ENCODE measurements around the gene THRA.

THRA gene

GRCh38 chr17:40113110-40113906 lies 50.5 kb downstream of the THRA start:
- ATAC-seq, result peak; percentile 76
- TF ChIP-seq ZC3H10 (CRISPR knock-in tag; IDR thresholded peaks at IDR 0.05) (no peak), ZNF565 (CRISPR knock-in tag; conservative IDR thresholded peaks at IDR 0.05; ENCODE audit: low read depth) (no peak), TCF4 (CRISPR knock-in tag; IDR thresholded peaks at IDR 0.05; ENCODE audit: borderline replicate concordance) (no peak), ZFP3 (CRISPR knock-in tag; IDR thresholded peaks at IDR 0.05) (no peak), ZNF70 (CRISPR knock-in tag; IDR thresholded peaks at IDR 0.05) (no peak), TOX (CRISPR knock-in tag; IDR thresholded peaks at IDR 0.05; ENCODE audit: borderline replicate concordance) (no peak), POU6F1 (CRISPR knock-in tag; IDR thresholded peaks at IDR 0.05; ENCODE audit: borderline replicate concordance, low read depth) (no peak)
- TF ChIP-seq, protein P1, sequence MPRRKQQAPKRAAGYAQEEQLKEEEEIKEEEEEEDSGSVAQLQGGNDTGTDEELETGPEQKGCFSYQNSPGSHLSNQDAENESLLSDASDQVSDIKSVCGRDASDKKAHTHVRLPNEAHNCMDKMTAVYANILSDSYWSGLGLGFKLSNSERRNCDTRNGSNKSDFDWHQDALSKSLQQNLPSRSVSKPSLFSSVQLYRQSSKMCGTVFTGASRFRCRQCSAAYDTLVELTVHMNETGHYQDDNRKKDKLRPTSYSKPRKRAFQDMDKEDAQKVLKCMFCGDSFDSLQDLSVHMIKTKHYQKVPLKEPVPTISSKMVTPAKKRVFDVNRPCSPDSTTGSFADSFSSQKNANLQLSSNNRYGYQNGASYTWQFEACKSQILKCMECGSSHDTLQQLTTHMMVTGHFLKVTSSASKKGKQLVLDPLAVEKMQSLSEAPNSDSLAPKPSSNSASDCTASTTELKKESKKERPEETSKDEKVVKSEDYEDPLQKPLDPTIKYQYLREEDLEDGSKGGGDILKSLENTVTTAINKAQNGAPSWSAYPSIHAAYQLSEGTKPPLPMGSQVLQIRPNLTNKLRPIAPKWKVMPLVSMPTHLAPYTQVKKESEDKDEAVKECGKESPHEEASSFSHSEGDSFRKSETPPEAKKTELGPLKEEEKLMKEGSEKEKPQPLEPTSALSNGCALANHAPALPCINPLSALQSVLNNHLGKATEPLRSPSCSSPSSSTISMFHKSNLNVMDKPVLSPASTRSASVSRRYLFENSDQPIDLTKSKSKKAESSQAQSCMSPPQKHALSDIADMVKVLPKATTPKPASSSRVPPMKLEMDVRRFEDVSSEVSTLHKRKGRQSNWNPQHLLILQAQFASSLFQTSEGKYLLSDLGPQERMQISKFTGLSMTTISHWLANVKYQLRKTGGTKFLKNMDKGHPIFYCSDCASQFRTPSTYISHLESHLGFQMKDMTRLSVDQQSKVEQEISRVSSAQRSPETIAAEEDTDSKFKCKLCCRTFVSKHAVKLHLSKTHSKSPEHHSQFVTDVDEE (CRISPR knock-in tag; IDR thresholded peaks at IDR 0.05), result peak; percentile 28; the same call in 1 of the 2 replicates
- TF ChIP-seq, protein P2, sequence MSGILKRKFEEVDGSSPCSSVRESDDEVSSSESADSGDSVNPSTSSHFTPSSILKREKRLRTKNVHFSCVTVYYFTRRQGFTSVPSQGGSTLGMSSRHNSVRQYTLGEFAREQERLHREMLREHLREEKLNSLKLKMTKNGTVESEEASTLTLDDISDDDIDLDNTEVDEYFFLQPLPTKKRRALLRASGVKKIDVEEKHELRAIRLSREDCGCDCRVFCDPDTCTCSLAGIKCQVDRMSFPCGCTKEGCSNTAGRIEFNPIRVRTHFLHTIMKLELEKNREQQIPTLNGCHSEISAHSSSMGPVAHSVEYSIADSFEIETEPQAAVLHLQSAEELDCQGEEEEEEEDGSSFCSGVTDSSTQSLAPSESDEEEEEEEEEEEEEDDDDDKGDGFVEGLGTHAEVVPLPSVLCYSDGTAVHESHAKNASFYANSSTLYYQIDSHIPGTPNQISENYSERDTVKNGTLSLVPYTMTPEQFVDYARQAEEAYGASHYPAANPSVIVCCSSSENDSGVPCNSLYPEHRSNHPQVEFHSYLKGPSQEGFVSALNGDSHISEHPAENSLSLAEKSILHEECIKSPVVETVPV (CRISPR knock-in tag; IDR thresholded peaks at IDR 0.05), result no peak

DNA sequence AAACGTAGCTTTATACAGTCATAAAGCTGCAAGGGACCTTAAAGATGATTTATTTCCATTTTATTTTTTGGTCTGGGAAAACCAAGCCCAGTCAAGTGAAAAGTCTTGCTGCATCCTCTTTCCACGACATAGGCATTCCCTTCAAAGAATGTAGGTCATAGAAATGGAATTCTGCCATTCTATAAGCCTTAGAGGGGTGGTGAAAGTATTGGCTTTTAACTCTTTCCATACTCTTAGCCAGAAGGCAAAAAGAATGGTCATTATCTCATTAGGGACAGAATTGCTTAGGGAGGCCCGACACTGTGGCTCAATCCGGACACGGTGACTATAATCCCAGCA lies 51.1 kb downstream of the THRA start:
- TF ChIP-seq ZNF70 (CRISPR knock-in tag; IDR thresholded peaks at IDR 0.05), result no peak
- no peak for TF ChIP-seq POU6F1 (CRISPR knock-in tag; IDR thresholded peaks at IDR 0.05; ENCODE audit: borderline replicate concordance, low read depth)
- TF ChIP-seq ZFP3 (CRISPR knock-in tag; IDR thresholded peaks at IDR 0.05), result no peak
- TF ChIP-seq GLIS3 (CRISPR knock-in tag; IDR thresholded peaks at IDR 0.05), result no peak
- TF ChIP-seq ARNTL (CRISPR knock-in tag; IDR thresholded peaks at IDR 0.05; ENCODE audit: borderline replicate concordance, low read depth), result no peak
- TF ChIP-seq ZNF8 (CRISPR knock-in tag; IDR thresholded peaks at IDR 0.05), result no peak
- no peak for TF ChIP-seq ZNF565 (CRISPR knock-in tag; conservative IDR thresholded peaks at IDR 0.05; ENCODE audit: low read depth)
- TF ChIP-seq TOX (CRISPR knock-in tag; IDR thresholded peaks at IDR 0.05; ENCODE audit: borderline replicate concordance), result no peak
- TF ChIP-seq ESRRG (CRISPR knock-in tag; IDR thresholded peaks at IDR 0.05), result no peak
- TF ChIP-seq, protein P2 (CRISPR knock-in tag; IDR thresholded peaks at IDR 0.05), result no peak
- no peak for TF ChIP-seq SNAI2 (CRISPR knock-in tag; IDR thresholded peaks at IDR 0.05)
- TF ChIP-seq OSR1 (CRISPR knock-in tag; IDR thresholded peaks at IDR 0.05), result no peak
- TF ChIP-seq BACH2 (CRISPR knock-in tag; IDR thresholded peaks at IDR 0.05; ENCODE audit: borderline replicate concordance), result no peak
- ATAC-seq, result no peak

DNA sequence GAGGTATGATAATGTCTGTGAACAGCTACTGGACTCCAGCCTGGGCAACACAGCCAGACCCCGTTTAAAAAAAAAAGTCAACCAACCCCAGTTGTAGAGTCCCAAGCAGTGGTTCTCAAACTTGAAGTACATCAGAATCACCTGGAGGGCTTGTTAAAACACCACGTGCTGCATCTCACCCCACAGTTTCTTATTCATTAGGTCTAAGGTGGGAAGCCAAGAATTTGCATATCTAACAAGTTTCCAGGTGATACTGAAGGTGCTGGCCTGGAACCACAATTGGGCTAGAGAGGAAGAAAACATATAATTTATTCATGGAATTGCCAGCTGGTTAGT lies 52.3 kb downstream of the THRA start:
- ATAC-seq, result no peak
- TF ChIP-seq, protein P1 (CRISPR knock-in tag; IDR thresholded peaks at IDR 0.05), result no peak
- TF ChIP-seq TCF4 (CRISPR knock-in tag; IDR thresholded peaks at IDR 0.05; ENCODE audit: borderline replicate concordance), result no peak
- TF ChIP-seq SNAI2 (CRISPR knock-in tag; IDR thresholded peaks at IDR 0.05), result no peak
- TF ChIP-seq ZFP30 (CRISPR knock-in tag; IDR thresholded peaks at IDR 0.05), result no peak
- no peak for TF ChIP-seq ZC3H10 (CRISPR knock-in tag; IDR thresholded peaks at IDR 0.05)
- no peak for TF ChIP-seq POU6F1 (CRISPR knock-in tag; IDR thresholded peaks at IDR 0.05; ENCODE audit: borderline replicate concordance, low read depth)
- no peak for TF ChIP-seq ESRRG (CRISPR knock-in tag; IDR thresholded peaks at IDR 0.05)
- TF ChIP-seq ARNTL (CRISPR knock-in tag; IDR thresholded peaks at IDR 0.05; ENCODE audit: borderline replicate concordance, low read depth), result no peak
- no peak for TF ChIP-seq RARB (CRISPR knock-in tag; IDR thresholded peaks at IDR 0.05)
- TF ChIP-seq, protein P3, sequence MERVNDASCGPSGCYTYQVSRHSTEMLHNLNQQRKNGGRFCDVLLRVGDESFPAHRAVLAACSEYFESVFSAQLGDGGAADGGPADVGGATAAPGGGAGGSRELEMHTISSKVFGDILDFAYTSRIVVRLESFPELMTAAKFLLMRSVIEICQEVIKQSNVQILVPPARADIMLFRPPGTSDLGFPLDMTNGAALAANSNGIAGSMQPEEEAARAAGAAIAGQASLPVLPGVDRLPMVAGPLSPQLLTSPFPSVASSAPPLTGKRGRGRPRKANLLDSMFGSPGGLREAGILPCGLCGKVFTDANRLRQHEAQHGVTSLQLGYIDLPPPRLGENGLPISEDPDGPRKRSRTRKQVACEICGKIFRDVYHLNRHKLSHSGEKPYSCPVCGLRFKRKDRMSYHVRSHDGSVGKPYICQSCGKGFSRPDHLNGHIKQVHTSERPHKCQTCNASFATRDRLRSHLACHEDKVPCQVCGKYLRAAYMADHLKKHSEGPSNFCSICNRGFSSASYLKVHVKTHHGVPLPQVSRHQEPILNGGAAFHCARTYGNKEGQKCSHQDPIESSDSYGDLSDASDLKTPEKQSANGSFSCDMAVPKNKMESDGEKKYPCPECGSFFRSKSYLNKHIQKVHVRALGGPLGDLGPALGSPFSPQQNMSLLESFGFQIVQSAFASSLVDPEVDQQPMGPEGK (CRISPR knock-in tag; IDR thresholded peaks at IDR 0.05; ENCODE audit: borderline replicate concordance), result no peak
- no peak for TF ChIP-seq PPARA (CRISPR knock-in tag; IDR thresholded peaks at IDR 0.05; ENCODE audit: borderline replicate concordance)
